ENCODE measurements around the gene TOMM7.

DNA sequence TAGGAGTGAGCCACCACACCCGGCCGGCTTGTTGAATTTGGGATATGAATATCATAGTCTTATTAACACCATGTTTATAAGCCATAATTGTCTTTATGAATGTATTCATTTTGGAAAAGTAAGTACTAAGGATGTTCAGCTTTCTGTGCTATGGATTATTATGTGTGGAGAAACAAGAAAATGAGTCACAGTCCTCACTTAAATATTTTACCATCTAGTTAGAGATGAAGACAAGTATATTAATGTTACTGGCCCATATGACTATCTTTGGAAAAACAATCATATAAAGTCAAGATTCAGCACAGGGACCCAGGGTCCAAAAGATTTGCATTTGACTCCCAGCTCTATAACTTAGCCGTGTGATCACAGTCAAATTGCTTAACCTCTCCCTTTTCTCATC, 9.8 kb upstream of the TOMM7 start:
- TF ChIP-seq GATA2 (IDR thresholded peaks at IDR 0.05; ENCODE audit: low read depth, low read length) (no peak), GATA3 (IDR thresholded peaks at IDR 0.05; ENCODE audit: low read depth, low read length) (no peak)

Measured in SH-SY5Y (cell line).